Esophagus (tissue), 2 donors: ENCODE data around the gene WNT6. TPM values are rescaled to one million over a fixed set of nuclear protein-coding genes. Genes with fewer than 3 reads are reported as not detected.

Source experiments
- H3K27ac ChIP-seq, 2 donors: one replicate each; pipeline ENCODE4 v1.5.1; 2013; ENCODE audit warnings: low read depth in 2 of 2, mild to moderate bottlenecking in 2 of 2, inconsistent platforms in 1 of 2, low read length in 1 of 2, moderate library complexity in 1 of 2
- H3K27me3 ChIP-seq, 2 donors: one replicate each; pipeline ENCODE4 v1.6.1; 2013; ENCODE audit warnings: low read length in 2 of 2, control low read depth in 1 of 2, mild to moderate bottlenecking in 1 of 2; ENCODE audit not compliant: insufficient read depth in 2 of 2, control insufficient read depth in 1 of 2
- H3K36me3 ChIP-seq, 2 donors: one replicate each; pipeline ENCODE4 v1.6.1; 2013; ENCODE audit warnings: low read length in 1 of 2; ENCODE audit not compliant: control insufficient read depth in 2 of 2, insufficient read depth in 2 of 2
- H3K4me1 ChIP-seq, 2 donors: one replicate each; pipeline ENCODE4 v1.6.1; 2013; ENCODE audit warnings: low read length in 1 of 2; ENCODE audit not compliant: control insufficient read depth in 2 of 2, insufficient read depth in 2 of 2
- H3K4me3 ChIP-seq, 2 donors: one replicate each; pipeline ENCODE4 v1.5.1; 2013; ENCODE audit warnings: low read length in 2 of 2, mild to moderate bottlenecking in 2 of 2, low read depth in 1 of 2, moderate library complexity in 1 of 2
- H3K9me3 ChIP-seq, 2 donors: one replicate each; pipeline ENCODE4 v1.6.1; 2013; ENCODE audit warnings: mild to moderate bottlenecking in 2 of 2, low read depth in 1 of 2, low read length in 1 of 2, moderate library complexity in 1 of 2; ENCODE audit not compliant: control insufficient read depth in 2 of 2, insufficient read depth in 1 of 2
- WGBS, 2 donors: extraction: QIAGEN DNeasy Blood & Tissue Kit; methylation state at CpG; one replicate each; pipeline ENCODE4 v1.1.7; 2013; 5-methylcytosine and 5-hydroxymethylcytosine counted together
- polyA plus RNA-seq, 2 donors: library from polyadenylated mRNA; stranded (reverse); fragments of 200-250 nt; gene quantifications; one replicate each; pipeline ENCODE4 v1.2.3, GENCODE V29; 2013
- donor health status: healthy with polysubstance abuse.
- donor health status: Bipolar disorder and iron deficiency.

Gene WNT6
- polyA plus RNA-seq, 2 donors: 0.31 to 0.76 TPM

GRCh38 chr2:218816561-218817011 lies 43.0 kb upstream of the WNT6 start:
- Histone ChIP-seq H3K4me3 (no peak overlapping the region), H3K36me3 (peaks cover 0 to 4% of the 10 kb centered on the region in 2 donors), H3K27me3 (no peaks in the 10 kb centered on the region), H3K4me1 (peaks cover 0 to 4% of the 10 kb centered on the region in 2 donors), H3K27ac (no peak overlapping the region), H3K9me3 (no peaks in the 10 kb centered on the region)
- 82 to 83% methylated on average over 2 of the region's 2 CpGs for WGBS, 2 donors

- H3K4me1 ChIP-seq: peaks cover 3 to 4% of the 10 kb centered on the region in 2 donors
- H3K9me3 ChIP-seq: no peaks in the 10 kb centered on the region
- WGBS, 2 donors: 89 to 91% methylated on average over 7 of the region's 7 CpGs
- no peak overlapping the region for H3K27ac ChIP-seq
- H3K36me3 ChIP-seq: no peaks in the 10 kb centered on the region
- H3K4me3 ChIP-seq: no peak overlapping the region
- no peaks in the 10 kb centered on the region for H3K27me3 ChIP-seq
Measured at GRCh38 chr2:218819093-218819492, 40.5 kb upstream of the WNT6 start.

GRCh38 chr2:218820746-218821369 lies 38.7 kb upstream of the WNT6 start:
- H3K27ac ChIP-seq: no peak overlapping the region
- WGBS, 2 donors: 92 to 95% methylated on average over 15 of the region's 15 CpGs

GRCh38 chr2:218821605-218822211 lies 37.9 kb upstream of the WNT6 start:
- H3K9me3 ChIP-seq: no peaks in the 10 kb centered on the region
- no peaks in the 10 kb centered on the region for H3K36me3 ChIP-seq
- no peak overlapping the region for H3K27ac ChIP-seq
- H3K27me3 ChIP-seq: no peaks in the 10 kb centered on the region
- H3K4me1 ChIP-seq: peaks cover 0 to 3% of the 10 kb centered on the region in 2 donors
- H3K4me3 ChIP-seq: no peak overlapping the region
- WGBS, 2 donors: 71 to 77% methylated on average over 9 of the region's 9 CpGs

More at GRCh38 chr2:218820746-218821369, 38.7 kb upstream of the WNT6 start:
- no peaks in the 10 kb centered on the region for H3K36me3 ChIP-seq
- no peaks in the 10 kb centered on the region for H3K27me3 ChIP-seq
- H3K4me3 ChIP-seq: no peak overlapping the region
- H3K9me3 ChIP-seq: no peaks in the 10 kb centered on the region
- peaks cover 0 to 3% of the 10 kb centered on the region in 2 donors for H3K4me1 ChIP-seq

GRCh38 chr2:218822622-218823021 lies 37.0 kb upstream of the WNT6 start:
- Histone ChIP-seq H3K36me3 (no peaks in the 10 kb centered on the region), H3K27ac (no peak overlapping the region), H3K27me3 (no peaks in the 10 kb centered on the region), H3K4me3 (no peak overlapping the region), H3K4me1 (peaks cover 0 to 3% of the 10 kb centered on the region in 2 donors), H3K9me3 (no peaks in the 10 kb centered on the region)
- WGBS, 2 donors: 71 to 83% methylated on average over 7 of the region's 7 CpGs

GRCh38 chr2:218823196-218823855 lies 36.3 kb upstream of the WNT6 start:
- H3K4me1 ChIP-seq: peaks cover 0 to 3% of the 10 kb centered on the region in 2 donors
- H3K36me3 ChIP-seq: no peaks in the 10 kb centered on the region
- no peaks in the 10 kb centered on the region for H3K9me3 ChIP-seq
- WGBS, 2 donors: 76 to 78% methylated on average over 9 of the region's 9 CpGs
- no peak overlapping the region for H3K4me3 ChIP-seq
- H3K27me3 ChIP-seq: no peaks in the 10 kb centered on the region
- no peak overlapping the region for H3K27ac ChIP-seq

- H3K27me3 ChIP-seq: no peaks in the 10 kb centered on the region
- WGBS, 2 donors: 91 to 95% methylated on average over 7 of the region's 7 CpGs
- H3K9me3 ChIP-seq: no peaks in the 10 kb centered on the region
Measured at GRCh38 chr2:218824004-218824403, 35.6 kb upstream of the WNT6 start.

GRCh38 chr2:218826791-218827190 lies 32.8 kb upstream of the WNT6 start:
- H3K9me3 ChIP-seq: no peaks in the 10 kb centered on the region
- 85 to 88% methylated on average over 10 of the region's 10 CpGs for WGBS, 2 donors

More at GRCh38 chr2:218824004-218824403, 35.6 kb upstream of the WNT6 start:
- Histone ChIP-seq H3K4me3 (no peak overlapping the region), H3K4me1 (peaks cover 0 to 3% of the 10 kb centered on the region in 2 donors), H3K27ac (no peak overlapping the region), H3K36me3 (no peaks in the 10 kb centered on the region)

GRCh38 chr2:218827701-218828476 lies 31.7 kb upstream of the WNT6 start:
- Histone ChIP-seq H3K4me1 (peaks cover 7% of the 10 kb centered on the region in 2 donors), H3K27ac (no peak overlapping the region), H3K27me3 (peaks cover 0 to under 1% of the 10 kb centered on the region in 2 donors), H3K36me3 (no peaks in the 10 kb centered on the region), H3K4me3 (no peak overlapping the region), H3K9me3 (no peaks in the 10 kb centered on the region)
- 69 to 72% methylated on average over 14 of the region's 14 CpGs for WGBS, 2 donors

More at GRCh38 chr2:218826791-218827190, 32.8 kb upstream of the WNT6 start:
- peaks cover 3% of the 10 kb centered on the region in 2 donors for H3K4me1 ChIP-seq
- H3K27me3 ChIP-seq: no peaks in the 10 kb centered on the region
- H3K36me3 ChIP-seq: no peaks in the 10 kb centered on the region
- H3K27ac ChIP-seq: no peak overlapping the region
- no peak overlapping the region for H3K4me3 ChIP-seq
